Stimulated activated CD8-positive, alpha-beta memory T cell treated with anti-CD3 and anti-CD28 coated beads, Interleukin-7, amount 100 ng/mL, for 24 hours (primary cell): Measurements from ENCODE around the gene OLFML2A.

Source experiments
- DNase-seq: peaks from one replicate; pipeline ENCODE4 v3.0.0-alpha.2; 2020; ENCODE audit warnings: low read depth

Gene OLFML2A

DNA sequence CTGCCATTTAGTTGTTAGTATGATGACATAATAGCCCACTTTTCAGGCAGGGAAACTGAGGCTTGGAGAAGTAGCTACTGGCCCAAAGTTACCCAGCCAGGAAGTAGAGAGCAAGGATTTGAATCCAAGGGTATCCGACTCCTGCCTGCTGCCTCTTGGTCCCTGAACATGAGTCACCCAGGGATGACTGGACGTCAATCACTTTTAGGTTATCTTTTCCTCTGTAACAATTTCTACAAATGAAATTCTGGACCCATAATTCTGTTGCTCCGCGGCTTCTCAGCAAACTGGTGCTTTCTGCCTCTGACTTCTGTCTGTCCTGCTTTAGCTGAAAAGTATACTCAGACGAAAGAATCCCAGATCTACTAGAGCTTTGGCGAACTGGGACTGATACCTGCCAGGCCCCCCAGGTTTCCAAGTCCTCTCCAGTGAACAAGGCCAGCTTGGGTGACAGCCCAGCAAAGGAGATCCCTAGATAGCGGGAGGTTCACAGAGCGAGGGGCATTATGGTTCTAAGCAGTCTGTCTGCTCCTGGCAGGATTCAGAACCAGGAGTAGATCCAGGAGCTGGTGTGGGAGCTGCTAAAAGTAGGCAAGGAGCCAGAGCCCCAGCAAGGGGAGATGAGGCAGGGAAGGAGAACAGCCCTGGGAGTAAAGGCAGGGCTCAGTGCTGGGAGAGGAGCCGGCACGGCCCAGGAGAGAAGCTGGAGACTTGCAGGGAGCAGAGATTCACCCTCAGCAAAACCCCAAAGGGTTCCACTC lies 20.6 kb downstream of the OLFML2A start:
- no peak for DNase-seq

DNA sequence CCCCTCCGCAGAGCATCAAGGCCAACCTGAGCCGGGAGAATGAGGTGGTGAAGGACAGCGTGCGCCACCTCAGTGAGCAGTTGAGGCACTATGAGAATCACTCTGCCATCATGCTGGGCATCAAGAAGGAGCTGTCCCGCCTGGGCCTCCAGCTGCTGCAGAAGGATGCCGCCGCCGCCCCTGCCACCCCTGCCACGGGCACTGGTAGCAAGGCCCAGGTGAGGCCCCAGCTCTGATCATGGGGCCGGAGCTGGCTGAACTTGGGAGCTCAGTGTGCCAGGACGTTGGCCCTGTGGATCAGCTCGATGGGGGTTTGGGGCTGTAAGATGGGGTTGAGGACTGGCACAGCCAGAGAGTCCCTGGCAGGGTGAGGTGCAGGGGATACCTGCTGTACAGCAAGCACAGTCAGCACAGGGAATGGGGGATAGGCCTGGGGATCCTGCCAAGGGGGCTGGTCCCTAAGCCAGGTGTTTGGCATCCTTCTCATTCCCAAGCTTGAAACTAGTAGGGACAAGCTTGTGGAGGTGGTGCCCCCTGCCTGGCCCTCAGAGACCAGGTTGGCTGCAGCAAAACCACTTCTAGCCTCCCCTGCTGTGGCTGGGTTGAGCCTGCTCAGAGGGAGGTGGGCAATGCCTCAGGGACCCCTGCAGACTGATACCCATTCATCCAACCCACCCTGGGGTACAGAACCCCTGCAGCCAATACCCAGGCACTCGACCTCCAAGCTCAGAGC lies 22.5 kb downstream of the OLFML2A start:
- no peak for DNase-seq

GRCh38 chr9:124800306-124801259 lies 23.6 kb downstream of the OLFML2A start:
- no peak for DNase-seq

- no peak for DNase-seq
These were observed 24.4 kb downstream of the OLFML2A start for GRCh38 chr9:124801356-124801755.

- no peak for DNase-seq
These were observed 25.5 kb downstream of the OLFML2A start for GRCh38 chr9:124802426-124802825.

- DNase-seq, result no peak
These were observed 27.0 kb downstream of the OLFML2A start for GRCh38 chr9:124803911-124804310.

DNA sequence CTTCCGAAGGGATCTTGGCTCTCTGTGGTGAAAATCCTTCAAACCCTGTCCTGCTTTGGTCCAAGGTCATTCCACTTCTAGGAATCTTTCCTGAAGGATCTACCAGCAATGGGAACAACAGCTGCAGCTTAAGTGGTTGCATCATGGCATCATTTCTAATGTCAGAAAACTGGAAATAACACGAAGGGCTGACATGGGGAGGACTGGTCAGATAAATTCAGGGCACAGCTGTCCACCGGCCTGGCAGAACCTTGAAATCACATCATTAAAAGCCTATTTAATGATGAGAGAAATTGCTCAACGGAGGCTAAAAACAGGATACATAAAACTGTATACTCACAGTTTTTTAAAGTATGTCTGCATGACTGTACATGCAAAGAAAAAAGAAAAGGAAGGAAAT lies 28.3 kb downstream of the OLFML2A start:
- DNase-seq, result no peak

DNA sequence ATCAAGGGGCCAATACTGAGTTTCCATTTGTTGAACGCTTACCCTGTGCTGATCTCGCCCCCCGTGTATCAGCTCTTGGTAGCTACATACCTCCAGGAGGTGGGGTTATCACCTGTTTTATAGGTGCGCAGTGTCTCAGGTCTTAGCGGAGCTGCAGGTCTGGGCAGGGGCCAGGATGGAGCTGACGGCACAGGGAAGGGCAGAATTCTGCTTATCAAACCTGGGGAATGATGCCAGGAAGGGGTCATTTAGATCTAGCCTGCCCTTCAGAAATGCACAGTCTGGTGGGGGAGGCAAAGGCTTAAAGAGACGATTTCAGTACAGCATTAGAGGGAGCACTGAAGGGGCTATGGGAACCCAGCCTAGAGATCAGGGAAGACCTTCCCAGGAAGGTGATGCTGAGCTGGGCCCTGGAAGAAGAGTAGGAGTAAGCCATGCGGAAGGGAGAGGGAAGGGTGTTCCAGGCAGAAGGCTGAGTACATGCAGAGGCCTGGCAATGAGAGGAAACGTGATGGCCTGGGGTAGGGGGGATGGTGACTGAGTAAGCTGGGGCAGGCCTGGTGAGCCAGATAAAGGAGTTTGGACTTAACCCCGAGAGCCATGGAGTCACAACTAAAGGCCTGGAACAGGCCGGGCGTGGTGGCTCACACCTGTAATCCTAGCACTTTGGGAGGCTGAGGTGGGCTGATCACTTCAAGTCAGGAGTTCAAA lies 31.5 kb downstream of the OLFML2A start:
- no peak for DNase-seq

DNA sequence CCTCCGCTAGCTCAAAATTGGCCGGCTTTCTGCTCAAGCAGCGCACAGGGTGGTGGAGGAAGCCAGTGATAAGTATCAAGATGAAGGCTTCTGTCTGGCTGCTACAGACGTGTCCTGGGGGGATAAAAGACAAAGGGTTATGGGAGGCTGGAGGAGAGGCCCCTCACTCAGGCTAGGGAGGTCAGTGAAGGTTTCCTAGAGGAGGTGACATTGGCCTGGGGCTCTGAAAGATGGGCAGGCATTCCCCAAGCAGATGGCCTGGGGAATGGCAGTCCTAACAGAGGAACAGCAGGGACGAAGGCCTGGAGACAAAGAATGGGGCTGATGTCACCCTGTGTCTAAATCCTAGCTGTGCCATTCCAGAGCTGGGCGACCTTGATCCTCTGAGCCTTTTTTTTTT lies 32.3 kb downstream of the OLFML2A start:
- no peak for DNase-seq

GRCh38 chr9:124809741-124810500 lies 33.0 kb downstream of the OLFML2A start:
- DNase-seq, result no peak

DNA sequence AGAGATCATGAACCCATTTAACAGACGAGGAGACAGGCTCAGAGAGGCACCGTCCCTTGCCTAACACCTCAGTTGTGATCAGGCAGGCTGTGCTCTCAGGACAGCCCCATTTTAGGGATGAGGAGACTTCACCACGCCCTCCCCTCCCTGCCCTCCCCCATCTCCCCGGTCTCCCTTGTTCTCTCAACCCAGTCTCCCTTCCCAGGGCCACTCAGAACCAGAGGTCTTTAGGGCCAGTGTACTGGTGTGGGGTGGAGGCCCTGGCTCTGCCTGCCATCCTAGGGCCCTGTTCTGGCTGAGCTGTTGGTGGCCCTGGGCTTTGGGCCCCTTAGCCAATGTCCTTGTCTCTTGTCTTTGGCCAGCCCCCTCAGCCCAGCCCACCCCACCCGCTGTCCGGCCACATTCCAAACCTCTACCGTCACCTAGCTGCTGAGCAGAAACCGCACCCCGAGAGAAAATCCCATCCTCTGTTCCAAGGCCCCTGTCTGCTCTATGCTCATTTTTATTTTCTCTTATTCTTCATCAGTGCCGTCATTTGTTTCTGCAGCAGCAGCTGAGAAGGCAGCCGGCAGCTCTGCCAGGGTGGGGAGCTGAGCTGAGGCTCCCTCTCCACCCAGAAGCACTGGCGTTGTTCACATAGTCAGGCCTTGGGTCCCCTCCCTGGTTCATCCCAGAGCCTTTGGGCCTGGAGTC lies 33.9 kb downstream of the OLFML2A start:
- DNase-seq, result no peak

GRCh38 chr9:124812441-124812876 lies 35.5 kb downstream of the OLFML2A start:
- DNase-seq, result no peak

DNA sequence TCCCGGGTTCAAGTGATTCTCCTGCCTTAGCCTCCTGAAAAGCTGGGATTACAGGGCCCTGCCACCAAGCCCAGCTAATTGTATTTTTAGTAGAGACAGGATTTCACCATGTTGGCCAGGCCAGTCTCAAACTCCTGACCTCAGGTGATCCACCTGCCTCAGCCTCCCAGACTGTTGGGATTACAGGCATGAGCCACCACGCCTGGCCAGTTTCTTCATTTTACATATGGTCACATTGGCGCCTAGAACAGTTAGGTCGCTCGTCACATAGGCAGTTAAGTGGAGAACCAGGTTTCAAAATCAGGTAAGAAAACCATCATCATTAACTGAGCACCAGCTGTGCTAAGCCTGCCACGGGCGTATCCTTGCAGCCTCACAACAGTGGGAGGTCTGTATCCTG lies 36.1 kb downstream of the OLFML2A start:
- DNase-seq, result no peak

GRCh38 chr9:124813501-124814163 lies 36.7 kb downstream of the OLFML2A start:
- DNase-seq, result no peak

GRCh38 chr9:124814164-124814535 lies 37.2 kb downstream of the OLFML2A start:
- no peak for DNase-seq

- no peak for DNase-seq
These were observed 38.7 kb downstream of the OLFML2A start for GRCh38 chr9:124815601-124816000.

DNA sequence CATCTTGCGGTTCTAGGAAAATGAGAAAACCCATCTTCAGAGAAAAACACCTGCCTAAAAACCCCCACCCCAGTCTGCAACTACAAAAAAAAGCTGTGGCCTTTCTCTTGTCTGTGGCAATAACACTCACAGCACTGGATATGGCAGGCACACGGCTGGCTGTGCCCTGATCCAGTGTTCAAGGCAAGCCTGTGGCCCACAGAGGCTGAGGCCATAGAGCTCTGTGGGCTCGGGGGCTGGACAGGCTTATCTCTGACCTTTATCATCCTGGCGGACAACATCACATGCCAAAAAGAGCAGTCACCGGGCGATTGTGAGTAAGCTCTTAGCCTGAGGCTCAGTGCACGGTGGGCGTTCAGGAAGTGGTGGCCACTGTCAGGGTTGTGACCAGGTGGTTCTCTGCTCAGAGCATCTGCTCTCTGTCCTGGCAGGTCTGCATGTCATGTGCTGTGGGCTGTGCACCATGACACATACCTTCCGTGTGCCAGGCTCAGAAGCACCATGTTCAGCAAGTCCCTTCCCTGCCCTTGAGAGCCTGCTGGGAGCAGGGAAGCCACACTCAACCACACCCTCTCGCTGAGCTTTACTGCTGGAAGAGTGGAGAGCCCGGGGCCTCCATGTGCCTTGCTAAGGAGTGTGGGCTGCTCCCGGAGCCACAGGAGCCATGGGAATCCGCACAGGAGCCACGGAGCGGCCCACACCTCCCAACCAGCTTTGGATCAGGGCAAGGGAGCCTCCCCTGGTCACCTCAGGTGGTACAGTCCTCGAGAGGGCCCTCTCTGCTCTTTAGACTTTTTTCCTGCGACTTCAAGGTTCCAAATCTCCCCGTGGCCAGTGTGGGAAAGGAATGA lies 41.7 kb downstream of the OLFML2A start:
- DNase-seq, result no peak

- no peak for DNase-seq
These were observed 44.0 kb downstream of the OLFML2A start for GRCh38 chr9:124820698-124821623.
